Ovary (tissue), 9 donors: Measurements from ENCODE around the gene WFDC1. TPM values are rescaled to one million over a fixed set of nuclear protein-coding genes. Genes with fewer than 3 reads are reported as not detected.

Source experiments
- DNase-seq, 5 donors: peaks; one replicate each; pipeline ENCODE4 v3.0.0-alpha.2; 2019 to 2020
- H3K27ac ChIP-seq, 2 donors: fragments of 200-600 bp; one replicate each; pipeline versions ENCODE4 v1.5.1 to v1.8.0; 2019 to 2022
- H3K27me3 ChIP-seq: fragments of 200-600 bp; one replicate; pipeline ENCODE4 v1.8.0; 2022
- H3K36me3 ChIP-seq: fragments of 200-600 bp; sonication (generic); one replicate; pipeline ENCODE4 v1.5.1; 2019
- H3K4me1 ChIP-seq: one replicate; pipeline ENCODE4 v1.8.1; 2013; ENCODE audit warnings: mild to moderate bottlenecking, moderate library complexity; ENCODE audit not compliant: insufficient read depth
- H3K4me3 ChIP-seq: fragments of 200-600 bp; sonication (generic); one replicate; pipeline ENCODE4 v1.5.1; 2017
- H3K9me3 ChIP-seq, 2 donors: fragments of 200-600 bp in 1 of 2; sonication (generic) in 1 of 2; one replicate each; pipeline versions ENCODE4 v1.5.1 to v1.8.1; 2013 to 2019; ENCODE audit warnings: mild to moderate bottlenecking in 1 of 2, moderate library complexity in 1 of 2
- EP300 ChIP-seq: sonication (generic); formaldehyde crosslinking; IDR thresholded peaks from one replicate; pipeline ENCODE4 v1.6.1; 2017; ENCODE audit warnings: antibody characterized with exemption
- POLR2A ChIP-seq: fragments of 450-650 bp; IDR thresholded peaks from one replicate; pipeline ENCODE4 v1.6.1; 2017; ENCODE audit warnings: antibody characterized with exemption, mild to moderate bottlenecking, moderate library complexity
- WGBS, 3 donors: extraction: QIAGEN DNeasy Blood & Tissue Kit in 1 of 3; methylation state at CpG; one replicate each; pipeline versions ENCODE4 v1.1.5 to v1.1.7; 2013 to 2017; 5-methylcytosine and 5-hydroxymethylcytosine counted together
- intact Hi-C, 4 donors: fragments of 100-400 bp; cut with DNase I; formaldehyde crosslinking; loops; one replicate each; pipeline versions ENCODE4 v1.11.0 to v1.15.1; 2022 to 2023
- polyA plus RNA-seq, 2 donors: library from polyadenylated mRNA; stranded (reverse); fragments of 200-250 nt in 1 of 2; fragments of 350-450 nt in 1 of 2; fragmentation: Illumina TruSeq in 1 of 2; extraction: RNeasy Lipid Tissue Mini Kit (QIAGEN cat#74804) in 1 of 2; gene quantifications; one replicate each; pipeline ENCODE4 v1.2.3, GENCODE V29; 2013 to 2014
- total RNA-seq, 7 donors: library from RNA; depleted of rRNA in 2 of 7; stranded (reverse); fragments of >200 nt in 2 of 7; fragmentation: NEBNext Ultra II Directional in 3 of 7; extraction: Animal tissue kit (Norgen Biotek cat#: 25700) in 3 of 7; gene quantifications; one replicate each; pipeline versions ENCODE4 v1.1.0 to v1.2.4, GENCODE V29; 2016 to 2023
- TF ChIP-seq, protein P1 (sequence below), 3 donors: fragments of 450-650 bp in 2 of 3; fragments of 200-600 bp in 1 of 3; IDR thresholded peaks; one replicate each; pipeline versions ENCODE4 v1.5.1 to v1.8.0; 2016 to 2022; ENCODE audit warnings: antibody characterized with exemption in 3 of 3, mild to moderate bottlenecking in 1 of 3
- donor health status: DM: no; HTN: no; CAD: no; lungs with moderate emphysema.
- donor health status: DM: no; HTN: no; CAD: no.
- donor health status: Bipolar disorder and iron deficiency.
- donor health status: DM: yes; HTN: yes; CAD: no.
- donor health status: DM: no; HTN: no; CAD: no.
- donor health status: DM: yes; HTN: yes; CAD: no.

The WFDC1 gene
- total and polyA plus RNA-seq, 9 donors, result 0.57 to 10.7 (median 2.1) TPM

DNA sequence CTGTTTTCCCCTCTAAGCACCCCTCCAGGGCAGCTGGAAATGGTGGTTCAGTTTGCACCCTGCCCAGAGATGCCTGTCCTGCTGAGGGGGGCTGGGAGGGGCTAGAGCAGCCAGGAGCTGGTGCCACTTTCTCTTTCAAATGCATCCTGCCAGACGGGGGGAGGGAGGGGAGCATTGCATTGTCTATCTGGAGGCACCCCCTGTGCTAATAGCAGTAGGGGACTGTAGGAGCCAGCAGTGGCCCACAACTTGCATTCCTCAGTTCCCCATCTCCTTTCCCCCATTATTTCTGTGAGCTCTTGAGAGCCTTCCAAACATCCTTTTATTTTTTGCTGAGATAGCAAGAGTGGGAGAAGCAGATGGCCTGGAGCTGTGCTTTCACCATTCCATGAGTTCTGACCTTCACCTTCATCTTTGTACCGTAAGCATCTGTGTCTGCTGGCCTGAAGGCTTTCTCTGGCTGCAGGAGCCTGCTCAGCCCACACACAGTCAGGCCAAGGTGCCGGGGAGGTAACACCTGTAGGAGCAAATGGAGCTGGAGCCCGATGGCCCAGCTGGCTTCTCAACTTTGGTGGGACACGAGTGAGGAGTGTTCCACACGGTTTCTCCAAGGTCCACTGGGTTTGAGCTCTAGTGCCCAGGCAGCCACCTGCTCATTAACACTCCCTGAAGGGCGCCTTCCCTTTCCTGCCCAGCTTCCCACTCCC lies 5.2 kb downstream of the WFDC1 start:
- Histone ChIP-seq H3K27ac (peak overlapping the region in 1 of 2 donors; percentile 37), H3K27me3 (no peaks in the 10 kb centered on the region), H3K36me3 (no peaks in the 10 kb centered on the region), H3K4me3 (no peak overlapping the region), H3K9me3 (no peaks in the 10 kb centered on the region), H3K4me1 (peaks cover 12% of the 10 kb centered on the region)
- 19 to 41% (median 24%) methylated on average over 7 of the region's 7 CpGs for WGBS, 3 donors
- intact Hi-C loops, result no loop called here
- TF ChIP-seq EP300 (no peak), POLR2A (no peak)
- TF ChIP-seq, protein P1, sequence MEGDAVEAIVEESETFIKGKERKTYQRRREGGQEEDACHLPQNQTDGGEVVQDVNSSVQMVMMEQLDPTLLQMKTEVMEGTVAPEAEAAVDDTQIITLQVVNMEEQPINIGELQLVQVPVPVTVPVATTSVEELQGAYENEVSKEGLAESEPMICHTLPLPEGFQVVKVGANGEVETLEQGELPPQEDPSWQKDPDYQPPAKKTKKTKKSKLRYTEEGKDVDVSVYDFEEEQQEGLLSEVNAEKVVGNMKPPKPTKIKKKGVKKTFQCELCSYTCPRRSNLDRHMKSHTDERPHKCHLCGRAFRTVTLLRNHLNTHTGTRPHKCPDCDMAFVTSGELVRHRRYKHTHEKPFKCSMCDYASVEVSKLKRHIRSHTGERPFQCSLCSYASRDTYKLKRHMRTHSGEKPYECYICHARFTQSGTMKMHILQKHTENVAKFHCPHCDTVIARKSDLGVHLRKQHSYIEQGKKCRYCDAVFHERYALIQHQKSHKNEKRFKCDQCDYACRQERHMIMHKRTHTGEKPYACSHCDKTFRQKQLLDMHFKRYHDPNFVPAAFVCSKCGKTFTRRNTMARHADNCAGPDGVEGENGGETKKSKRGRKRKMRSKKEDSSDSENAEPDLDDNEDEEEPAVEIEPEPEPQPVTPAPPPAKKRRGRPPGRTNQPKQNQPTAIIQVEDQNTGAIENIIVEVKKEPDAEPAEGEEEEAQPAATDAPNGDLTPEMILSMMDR (IDR thresholded peaks at IDR 0.05), result no peak
- DNase-seq, result peak in 2 of 5 donors; percentile 34 to 59

DNA sequence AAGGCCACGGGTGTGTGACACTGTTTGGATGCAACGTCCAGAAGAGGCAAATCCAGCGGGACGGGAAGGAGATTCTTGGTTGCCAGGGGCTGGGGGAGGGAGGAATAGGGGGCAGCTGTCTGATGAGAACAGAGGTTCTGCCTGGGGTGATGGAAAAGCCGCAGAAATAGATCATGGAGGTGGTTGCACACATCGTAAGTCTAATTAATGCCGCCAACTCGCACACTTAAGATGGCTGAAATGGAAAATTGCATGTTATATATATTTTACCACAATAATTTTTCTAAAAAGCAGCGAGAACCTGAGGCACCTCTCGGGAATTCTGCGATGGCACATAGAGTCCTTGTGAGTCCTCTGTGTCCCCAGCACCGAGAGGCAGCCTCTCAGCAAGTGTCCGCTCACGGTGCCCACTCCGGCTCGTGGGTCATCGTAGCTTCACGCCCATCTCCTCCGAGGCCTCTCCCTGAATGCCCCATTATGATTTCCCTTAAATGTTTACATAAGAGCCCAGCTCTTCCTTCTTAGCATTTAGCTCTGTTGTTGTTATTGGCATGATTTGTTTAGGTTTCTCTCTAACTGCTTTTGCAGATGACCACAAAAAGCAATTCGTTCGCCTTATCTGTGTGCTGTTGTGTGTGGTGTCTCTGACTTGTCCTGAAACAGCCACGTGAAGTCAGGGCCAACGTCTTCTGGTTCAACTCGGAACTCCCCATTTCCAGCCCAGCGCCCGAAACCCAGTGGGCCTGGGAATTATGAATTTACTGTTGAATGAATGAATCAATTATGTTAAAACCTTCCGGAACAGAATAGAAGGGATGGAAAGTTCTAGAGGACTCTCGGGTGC lies 7.7 kb downstream of the WFDC1 start:
- no peak for DNase-seq
- Histone ChIP-seq H3K4me1 (peaks cover 12% of the 10 kb centered on the region), H3K36me3 (no peaks in the 10 kb centered on the region), H3K4me3 (no peak overlapping the region), H3K9me3 (no peaks in the 10 kb centered on the region), H3K27ac (no peak overlapping the region), H3K27me3 (no peaks in the 10 kb centered on the region)
- 63 to 75% (median 69%) methylated on average over 28 of the region's 28 CpGs for WGBS, 3 donors
- TF ChIP-seq, protein P1 (IDR thresholded peaks at IDR 0.05), result no peak
- intact Hi-C loops, result no loop called here

DNA sequence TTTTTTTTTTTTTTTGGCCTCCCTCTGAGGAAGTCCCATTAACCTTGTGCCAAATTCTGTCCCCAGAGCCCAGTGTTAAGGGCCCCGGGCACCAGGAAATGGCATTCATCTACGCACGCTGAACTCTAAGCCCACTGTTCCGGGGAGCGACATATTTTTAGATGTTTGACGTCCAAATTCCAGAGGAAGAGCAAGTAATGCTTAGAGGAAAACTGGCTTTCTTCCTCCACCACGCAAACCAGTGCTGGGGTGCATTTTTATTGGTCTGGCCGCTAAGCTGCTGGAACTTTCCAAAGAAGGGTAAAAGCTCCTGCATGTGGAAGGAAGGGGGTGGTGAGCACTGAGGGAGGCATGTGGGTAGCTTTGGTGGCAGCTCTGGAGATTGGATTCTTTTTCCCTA lies 8.3 kb downstream of the WFDC1 start:
- Histone ChIP-seq H3K36me3 (no peaks in the 10 kb centered on the region), H3K4me1 (peaks cover 12% of the 10 kb centered on the region), H3K9me3 (no peaks in the 10 kb centered on the region), H3K4me3 (no peak overlapping the region), H3K27ac (no peak overlapping the region), H3K27me3 (no peaks in the 10 kb centered on the region)
- peak in 1 of 5 donors; percentile 55 for DNase-seq
- TF ChIP-seq POLR2A (no peak), EP300 (peak; percentile 55)
- TF ChIP-seq, protein P1 (IDR thresholded peaks at IDR 0.05), result no peak
- 11 to 26% (median 12%) methylated on average over 8 of the region's 8 CpGs for WGBS, 3 donors
- intact Hi-C loops, result no loop called here

DNA sequence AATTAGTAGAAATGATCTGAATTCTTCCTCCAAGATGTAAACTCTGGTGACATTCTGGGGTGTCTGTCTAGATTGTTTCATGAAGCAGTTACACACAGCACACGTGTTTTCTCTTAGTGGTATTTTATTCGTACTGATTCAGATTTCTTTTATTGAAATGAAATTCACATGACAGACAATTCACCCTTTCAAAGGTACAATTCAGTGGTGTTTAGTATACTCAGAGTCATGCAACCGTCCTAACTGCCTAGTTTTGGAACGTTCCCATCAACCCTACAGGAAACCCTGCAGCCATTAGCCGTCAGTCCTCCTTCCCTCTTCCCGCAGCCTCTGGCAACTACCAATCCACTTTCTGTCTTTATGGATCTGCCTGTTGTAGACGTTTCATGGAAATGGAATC lies 8.8 kb downstream of the WFDC1 start:
- 37 to 56% (median 48%) methylated on average over 7 of the region's 7 CpGs for WGBS, 3 donors
- Histone ChIP-seq H3K27me3 (no peaks in the 10 kb centered on the region), H3K27ac (no peak overlapping the region), H3K4me1 (peaks cover 12% of the 10 kb centered on the region), H3K9me3 (no peaks in the 10 kb centered on the region), H3K4me3 (no peak overlapping the region), H3K36me3 (no peaks in the 10 kb centered on the region)
- DNase-seq, result no peak
- TF ChIP-seq EP300, result no peak
- TF ChIP-seq, protein P1 (IDR thresholded peaks at IDR 0.05), result no peak
- TF ChIP-seq POLR2A, result no peak
- intact Hi-C loops, result no loop called here
